Ramos (cell line): ENCODE data around the gene DNAH7.

Experiments used
- in situ Hi-C: fragments of 300-500 bp; cut with MboI; formaldehyde crosslinking; loops from one replicate; pipeline ENCODE4 v1.14.3; 2022; ENCODE audit warnings: low sequenced_read_pairs; ENCODE audit not compliant: unreplicated experiment

The DNAH7 gene

GRCh38 chr2:196068271-196069209 lies at the start of gene DNAH7:
Gene DNAH7, minus strand, starts transcription at chr2:196068837. Its CDS starts 126 bp downstream, at chr2:196068711.
- in situ Hi-C loops, result no loop called here

- in situ Hi-C loops, result no loop called here
Observed at GRCh38 chr2:196117214-196117705, 48.6 kb upstream of the DNAH7 start.

GRCh38 chr2:196113061-196113974 lies 44.7 kb upstream of the DNAH7 start:
- in situ Hi-C loops, result no loop called here

GRCh38 chr2:196112418-196113034 lies 43.9 kb upstream of the DNAH7 start:
- in situ Hi-C loops, result no loop called here

- in situ Hi-C loops, result no loop called here
Observed at GRCh38 chr2:196108604-196109003, 40.0 kb upstream of the DNAH7 start.

- in situ Hi-C loops, result no loop called here
Observed at GRCh38 chr2:196105951-196106350, 37.3 kb upstream of the DNAH7 start.

GRCh38 chr2:196104066-196104465 lies 35.4 kb upstream of the DNAH7 start:
- in situ Hi-C loops, result no loop called here

GRCh38 chr2:196103626-196104025 lies 35.0 kb upstream of the DNAH7 start:
- in situ Hi-C loops, result no loop called here

- in situ Hi-C loops, result no loop called here
Observed at GRCh38 chr2:196101325-196101991, 32.8 kb upstream of the DNAH7 start.

- in situ Hi-C loops, result loop anchor here (25.0 kb wide), 1 partner anchor 362 kb away; no protein-coding TSS in a partner anchor
Observed at GRCh38 chr2:196099916-196100315, 31.3 kb upstream of the DNAH7 start.

GRCh38 chr2:196097864-196098660 lies 29.4 kb upstream of the DNAH7 start:
- in situ Hi-C loops, result loop anchor here (25.0 kb wide), 1 partner anchor 364 kb away; no protein-coding TSS in a partner anchor

- in situ Hi-C loops, result loop anchor here (25.0 kb wide), 1 partner anchor 365 kb away; no protein-coding TSS in a partner anchor
Observed at GRCh38 chr2:196096982-196097745, 28.5 kb upstream of the DNAH7 start.

GRCh38 chr2:196096264-196096663 lies 27.6 kb upstream of the DNAH7 start:
- in situ Hi-C loops, result loop anchor here (25.0 kb wide), 1 partner anchor 366 kb away; no protein-coding TSS in a partner anchor

- in situ Hi-C loops, result loop anchor here (25.0 kb wide), 1 partner anchor 373 kb away; no protein-coding TSS in a partner anchor
Observed at GRCh38 chr2:196089448-196089847, 20.8 kb upstream of the DNAH7 start.

- in situ Hi-C loops, result loop anchor here (25.0 kb wide), 1 partner anchor 374 kb away; no protein-coding TSS in a partner anchor
Observed at GRCh38 chr2:196088203-196088602, 19.6 kb upstream of the DNAH7 start.

GRCh38 chr2:196086517-196087368 lies 18.1 kb upstream of the DNAH7 start:
- in situ Hi-C loops, result loop anchor here (25.0 kb wide), 1 partner anchor 376 kb away; no protein-coding TSS in a partner anchor

- in situ Hi-C loops, result loop anchor here (25.0 kb wide), 1 partner anchor 379 kb away; no protein-coding TSS in a partner anchor
Observed at GRCh38 chr2:196083601-196084000, 15.0 kb upstream of the DNAH7 start.
